ENCODE results near the gene NCKAP5.
A peak's percentile ranks its signal among the peaks of the same experiment; 100 is the strongest.
"Not testable (repeated sequence)": the region's sequence is repeated elsewhere in the genome, so short reads cannot be mapped to it uniquely, and the experiment has no call there.

NCKAP5 gene

DNA sequence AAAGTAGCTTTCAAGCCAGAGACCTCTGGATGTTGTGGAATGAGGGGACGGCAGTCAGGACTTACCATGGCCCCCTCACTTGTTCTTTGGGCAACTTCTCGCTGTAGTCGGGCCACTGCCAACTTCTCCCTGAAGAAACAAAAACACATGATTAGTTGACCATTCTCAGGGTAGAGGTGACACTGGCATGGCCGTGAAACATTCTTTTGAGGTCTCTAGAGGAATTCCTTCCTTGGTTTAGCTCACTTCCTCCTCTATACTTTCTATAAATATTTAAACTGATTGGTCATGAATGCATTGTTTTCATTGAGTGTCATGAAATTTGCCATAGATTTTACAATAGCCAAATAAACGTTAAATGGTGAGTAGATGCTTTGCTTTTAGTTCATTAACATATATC is 354.6 kb downstream of the NCKAP5 start:
- Histone ChIP-seq H3K4me3 (ENCODE audit: low read depth, low read length) (no peak overlapping the region), H3K36me3 (replicated peaks) (no peaks in the 10 kb centered on the region), H3K27ac (no peak overlapping the region), H3K27me3 (replicated peaks) (no peaks in the 10 kb centered on the region)
- DNase-seq, result peak; percentile 5
- in situ Hi-C loops (cut with HindIII; ENCODE audit: low pct_ligation_motif_present, low sequenced_read_pairs), result no loop called here
- no peak for TF ChIP-seq CTCF (IDR thresholded peaks at IDR 0.05; ENCODE audit: low read depth, low read length, missing control alignments)

DNA sequence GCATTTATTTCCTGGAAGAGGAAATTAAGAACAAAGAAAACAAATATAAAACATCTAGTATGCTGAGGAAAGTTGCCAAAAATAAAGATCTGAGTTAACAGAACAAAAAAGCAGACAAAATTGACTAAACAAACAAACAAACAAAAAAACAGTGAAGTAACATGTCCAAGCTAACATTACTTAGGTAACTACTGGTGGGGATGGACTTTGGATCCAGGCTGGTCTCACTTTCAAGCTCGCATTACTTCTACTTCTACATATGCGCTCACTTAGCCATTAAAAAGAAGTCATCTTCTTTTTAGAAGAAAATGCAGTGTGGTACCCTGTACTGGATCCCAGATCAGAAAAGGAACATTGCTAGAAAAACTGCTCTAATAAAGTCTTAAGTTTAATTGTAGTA is 358.9 kb downstream of the NCKAP5 start:
- H3K36me3 ChIP-seq (replicated peaks), result no peaks in the 10 kb centered on the region
- no peak overlapping the region for H3K27ac ChIP-seq
- H3K27me3 ChIP-seq (replicated peaks), result no peaks in the 10 kb centered on the region
- no peak overlapping the region for H3K4me3 ChIP-seq (ENCODE audit: low read depth, low read length)
- DNase-seq, result no peak
- TF ChIP-seq CTCF (IDR thresholded peaks at IDR 0.05; ENCODE audit: low read depth, low read length, missing control alignments), result no peak
- in situ Hi-C loops (cut with HindIII; ENCODE audit: low pct_ligation_motif_present, low sequenced_read_pairs), result no loop called here

- in situ Hi-C loops (cut with HindIII; ENCODE audit: low pct_ligation_motif_present, low sequenced_read_pairs); H3K4me3 ChIP-seq (ENCODE audit: low read depth, low read length); H3K27ac ChIP-seq; H3K36me3 ChIP-seq (replicated peaks); DNase-seq; H3K27me3 ChIP-seq (replicated peaks): not testable (repeated sequence)
Observed at GRCh38 chr2:133206666-133207065, 361.6 kb downstream of the NCKAP5 start.

DNA sequence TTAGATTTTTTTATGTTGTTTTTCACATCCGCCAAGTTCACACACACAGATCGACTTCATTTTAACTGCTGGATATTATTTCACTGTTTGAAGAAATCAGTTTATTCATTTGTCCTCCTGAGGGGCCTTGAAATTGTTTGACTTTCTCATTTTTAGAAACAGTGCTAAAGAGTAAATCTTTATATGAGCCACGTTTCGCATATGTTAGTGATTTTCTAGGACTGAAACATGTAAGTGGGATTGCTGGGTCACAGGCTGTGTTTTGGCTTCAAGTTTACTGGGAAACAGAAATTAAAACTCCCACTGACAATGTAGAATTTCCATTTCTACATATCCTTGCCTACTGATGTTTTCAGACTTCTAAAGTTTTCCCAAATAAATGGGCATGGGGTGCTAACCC is 363.8 kb downstream of the NCKAP5 start:
- in situ Hi-C loops (cut with HindIII; ENCODE audit: low pct_ligation_motif_present, low sequenced_read_pairs), result no loop called here
- H3K36me3 ChIP-seq (replicated peaks), result no peaks in the 10 kb centered on the region

GRCh38 chr2:133200684-133201421 is 367.4 kb downstream of the NCKAP5 start:
- peak; percentile 98 for DNase-seq
- in situ Hi-C loops (cut with HindIII; ENCODE audit: low pct_ligation_motif_present, low sequenced_read_pairs), result no loop called here
- Histone ChIP-seq H3K4me3 (ENCODE audit: low read depth, low read length) (no peak overlapping the region), H3K36me3 (replicated peaks) (no peaks in the 10 kb centered on the region), H3K27me3 (replicated peaks) (no peaks in the 10 kb centered on the region), H3K27ac (peak overlapping the region; percentile 89)
- no peak for TF ChIP-seq CTCF (IDR thresholded peaks at IDR 0.05; ENCODE audit: low read depth, low read length, missing control alignments)

More for the DNA sequence above, 363.8 kb downstream of the NCKAP5 start:
- no peak overlapping the region for H3K4me3 ChIP-seq (ENCODE audit: low read depth, low read length)
- no peaks in the 10 kb centered on the region for H3K27me3 ChIP-seq (replicated peaks)
- no peak overlapping the region for H3K27ac ChIP-seq
- TF ChIP-seq CTCF (IDR thresholded peaks at IDR 0.05; ENCODE audit: low read depth, low read length, missing control alignments), result no peak
- DNase-seq, result no peak

GRCh38 chr2:133198678-133199077 is 369.6 kb downstream of the NCKAP5 start:
- in situ Hi-C loops (cut with HindIII; ENCODE audit: low pct_ligation_motif_present, low sequenced_read_pairs), result no loop called here
- no peak overlapping the region for H3K27ac ChIP-seq
- no peaks in the 10 kb centered on the region for H3K36me3 ChIP-seq (replicated peaks)
- no peak overlapping the region for H3K4me3 ChIP-seq (ENCODE audit: low read depth, low read length)
- no peaks in the 10 kb centered on the region for H3K27me3 ChIP-seq (replicated peaks)
- no peak for DNase-seq
- no peak for TF ChIP-seq CTCF (IDR thresholded peaks at IDR 0.05; ENCODE audit: low read depth, low read length, missing control alignments)

All from brain microvascular endothelial cell (primary cell).